ENCODE measurements around the gene ABLIM2. TPM values are rescaled to one million over a fixed set of nuclear protein-coding genes. Genes with fewer than 3 reads are reported as not detected.

The ABLIM2 gene
- total RNA-seq, 1 experiment from 2014 or later: 1.0 TPM

DNA sequence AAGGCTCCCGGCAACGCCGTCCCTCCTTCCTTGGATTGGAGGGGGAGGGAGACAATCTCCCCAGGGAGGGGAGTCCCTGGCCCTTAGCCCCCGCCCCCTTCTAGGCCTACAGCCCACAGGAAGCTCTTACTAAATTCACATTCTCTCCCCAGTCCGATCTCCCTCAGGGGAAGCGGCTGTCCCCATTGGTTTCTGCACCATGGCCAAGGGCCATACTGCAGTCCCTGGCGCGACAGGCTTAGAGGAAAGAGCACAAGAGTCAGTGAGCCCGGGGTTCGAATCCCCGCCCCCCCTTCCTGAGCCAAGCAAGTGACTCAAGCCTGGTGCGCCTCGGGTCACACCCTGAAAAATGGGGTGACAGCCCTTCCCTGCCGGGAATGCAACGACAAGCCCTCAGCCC is 1.1 kb downstream of the ABLIM2 start:
- no peak overlapping the region for H4K5ac ChIP-seq (ENCODE audit: insufficient read length, low read depth, low read length)
- Mint-ChIP-seq H3K4me1 (peaks cover 12% of the 10 kb centered on the region in 2 experiments), H3K9me3 (no peaks in the 10 kb centered on the region), H3K27ac (no peak overlapping the region), H3K36me3 (ENCODE audit: insufficient read depth in 1 of 3, low read depth in 3 of 3) (no peaks in the 10 kb centered on the region), H3K4me3 (peak overlapping the region; percentile 49 to 69), H3K27me3 (ENCODE audit: low read depth) (peaks cover 60% of the 10 kb centered on the region)
- no peaks in the 10 kb centered on the region for H3K79me1 ChIP-seq (ENCODE audit: insufficient read depth, low read depth, low read length, poor library complexity, severe bottlenecking)
- DNase-seq: peak; percentile 47
- no peak overlapping the region for H3K23ac ChIP-seq (ENCODE audit: insufficient read length, low read depth, low read length)
- no peaks in the 10 kb centered on the region for H4K20me1 ChIP-seq (ENCODE audit: control insufficient read depth, insufficient read depth, insufficient read length)
- H3K79me2 ChIP-seq (ENCODE audit: insufficient read depth, low read length): no peaks in the 10 kb centered on the region
- no peak overlapping the region for H4K91ac ChIP-seq (ENCODE audit: insufficient read length, low read depth, low read length)
- no peaks in the 10 kb centered on the region for H3K9me3 ChIP-seq (ENCODE audit: control insufficient read depth, low read depth, low read length)
- no CpG with 5 or more reads among the region's 15 CpGs for whole genome bisulfite sequencing (ENCODE audit: extremely low coverage, insufficient read length, low lambda C conversion rate)
- H2AFZ ChIP-seq (ENCODE audit: low read length): no peak overlapping the region
- no peak overlapping the region; the same call in 1 of the 2 replicates for H3K14ac ChIP-seq (ENCODE audit: insufficient read depth, low read length)
- H2BK5ac ChIP-seq (ENCODE audit: insufficient read length, low read length): no peak overlapping the region
- no peak overlapping the region for H2BK12ac ChIP-seq (ENCODE audit: insufficient read length, low read depth, low read length)
- TF ChIP-seq CTCF (conservative IDR thresholded peaks at IDR 0.05): no peak
- H2AK5ac ChIP-seq (ENCODE audit: insufficient read length, low read length): no peak overlapping the region
- H4K8ac ChIP-seq (replicated peaks; ENCODE audit: insufficient read length, low read depth, low read length): no peak overlapping the region
- no peak overlapping the region for H3K56ac ChIP-seq (ENCODE audit: insufficient read length, low read depth, low read length)
- no peak overlapping the region for H3K9ac ChIP-seq (ENCODE audit: extremely low read depth, insufficient read length, low read length)
- no peak overlapping the region for H2BK20ac ChIP-seq (ENCODE audit: low read depth, low read length, poor library complexity, severe bottlenecking)
- H3K4ac ChIP-seq (ENCODE audit: low read depth, low read length): no peak overlapping the region
- H3K4me1 ChIP-seq (ENCODE audit: insufficient read depth, low read length): no peaks in the 10 kb centered on the region
- H2BK15ac ChIP-seq (ENCODE audit: low read depth, low read length): no peak overlapping the region
- H3K4me2 ChIP-seq (ENCODE audit: insufficient read depth, insufficient read length, low read length): peak overlapping the region; percentile 72
- H3K23me2 ChIP-seq (ENCODE audit: insufficient read length, low read depth, low read length, poor library complexity, severe bottlenecking): peaks cover 9% of the 10 kb centered on the region
- no peak overlapping the region for H3K18ac ChIP-seq (ENCODE audit: insufficient read length, low read depth, low read length)
- H3K27ac ChIP-seq (ENCODE audit: insufficient read length, low read depth, low read length): no peak overlapping the region
- H3K27me3 ChIP-seq (ENCODE audit: insufficient read depth, low read length): peaks cover 8% of the 10 kb centered on the region; the same call in 1 of the 2 replicates
- H2BK120ac ChIP-seq (ENCODE audit: low read depth, low read length, poor library complexity, severe bottlenecking): no peak overlapping the region
- no peak overlapping the region for H3T11ph ChIP-seq (ENCODE audit: low read length)
